IPS-15b (cell line): ENCODE results near the gene ANO1.

Experiments
- H3K27me3 ChIP-seq: one replicate; pipeline ENCODE4 v1.6.1; 2013; ENCODE audit warnings: low read length; ENCODE audit not compliant: control insufficient read depth, insufficient read depth
- H3K36me3 ChIP-seq: one replicate; pipeline ENCODE4 v1.6.1; 2013; ENCODE audit warnings: low read length; ENCODE audit not compliant: control insufficient read depth, insufficient read depth
- H3K4me1 ChIP-seq: one replicate; pipeline ENCODE4 v1.6.1; 2013; ENCODE audit warnings: mild to moderate bottlenecking, low read length; ENCODE audit not compliant: control insufficient read depth, insufficient read depth
- H3K4me3 ChIP-seq: one replicate; pipeline ENCODE4 v1.5.1; 2013; ENCODE audit warnings: low read depth, low read length
- H3K9ac ChIP-seq: one replicate; pipeline ENCODE4 v1.6.1; 2013; ENCODE audit warnings: low read depth, mild to moderate bottlenecking, low read length
- H3K9me3 ChIP-seq: one replicate; pipeline ENCODE4 v1.6.1; 2013; ENCODE audit warnings: mild to moderate bottlenecking, low read length; ENCODE audit not compliant: control insufficient read depth, insufficient read depth

Gene ANO1

DNA sequence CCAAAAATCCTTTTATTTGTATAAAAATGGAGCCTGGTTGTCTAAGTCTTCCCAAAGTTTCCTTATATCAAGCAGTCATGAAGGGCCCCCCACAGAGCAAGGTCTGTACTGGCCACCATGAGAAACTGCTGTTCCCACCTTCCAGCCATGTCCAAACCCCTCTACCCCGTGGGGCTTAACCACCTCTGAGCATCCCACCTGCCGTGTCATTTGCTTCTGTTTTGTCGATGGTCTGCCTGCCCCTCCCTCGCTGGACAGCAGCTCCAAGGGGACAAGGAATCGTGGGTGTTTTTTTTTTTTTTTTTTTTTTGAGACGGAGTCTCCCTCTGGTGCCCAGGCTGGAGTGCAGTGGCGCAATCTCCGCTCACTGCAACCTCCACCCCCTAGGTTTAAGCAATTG lies 11.1 kb upstream of the ANO1 start:
- Histone ChIP-seq H3K4me1 (peaks cover 7% of the 10 kb centered on the region), H3K4me3 (no peak overlapping the region), H3K36me3 (no peaks in the 10 kb centered on the region), H3K27me3 (peaks cover 4% of the 10 kb centered on the region), H3K9ac (no peak overlapping the region), H3K9me3 (no peaks in the 10 kb centered on the region)

DNA sequence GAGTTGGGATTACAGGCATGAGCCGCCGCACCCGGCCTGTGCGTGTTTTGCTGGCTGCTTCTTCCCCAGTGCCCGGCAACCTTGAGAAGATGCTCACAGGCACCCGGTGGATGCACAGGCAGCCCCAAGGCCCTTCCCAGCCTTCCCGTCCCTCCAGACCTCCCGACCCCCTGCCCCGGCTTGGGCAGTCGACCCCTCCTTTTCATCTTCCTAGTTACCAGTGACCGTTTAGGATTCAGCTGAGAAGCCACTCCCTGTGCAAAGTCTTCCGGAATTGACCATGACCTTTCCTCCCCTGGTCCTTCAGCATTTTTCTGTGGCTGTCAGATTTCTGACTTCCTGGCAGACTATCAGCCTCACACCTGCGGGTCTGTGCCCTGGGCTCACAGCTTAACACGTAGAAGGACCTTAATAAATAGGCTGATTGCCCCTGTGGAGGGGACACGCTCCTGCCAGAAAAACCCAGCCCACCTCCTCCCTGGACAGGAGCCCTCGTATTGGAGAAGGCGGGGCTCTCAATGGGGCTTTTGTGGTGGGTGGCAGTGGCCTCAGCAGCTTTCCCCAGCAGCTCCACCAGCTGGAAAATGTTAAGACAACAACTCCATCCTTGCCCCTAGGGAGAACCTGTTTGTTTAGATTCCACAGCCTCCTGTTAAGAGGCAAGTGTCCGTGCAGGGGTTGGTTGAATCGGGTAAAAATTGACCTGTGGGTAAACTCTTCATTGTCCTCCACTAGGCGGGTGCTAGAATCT lies 10.4 kb upstream of the ANO1 start:
- H3K9me3 ChIP-seq: no peaks in the 10 kb centered on the region
- H3K27me3 ChIP-seq: peaks cover 4% of the 10 kb centered on the region
- H3K4me3 ChIP-seq: no peak overlapping the region
- no peaks in the 10 kb centered on the region for H3K36me3 ChIP-seq
- peaks cover 10% of the 10 kb centered on the region for H3K4me1 ChIP-seq
- H3K9ac ChIP-seq: no peak overlapping the region

DNA sequence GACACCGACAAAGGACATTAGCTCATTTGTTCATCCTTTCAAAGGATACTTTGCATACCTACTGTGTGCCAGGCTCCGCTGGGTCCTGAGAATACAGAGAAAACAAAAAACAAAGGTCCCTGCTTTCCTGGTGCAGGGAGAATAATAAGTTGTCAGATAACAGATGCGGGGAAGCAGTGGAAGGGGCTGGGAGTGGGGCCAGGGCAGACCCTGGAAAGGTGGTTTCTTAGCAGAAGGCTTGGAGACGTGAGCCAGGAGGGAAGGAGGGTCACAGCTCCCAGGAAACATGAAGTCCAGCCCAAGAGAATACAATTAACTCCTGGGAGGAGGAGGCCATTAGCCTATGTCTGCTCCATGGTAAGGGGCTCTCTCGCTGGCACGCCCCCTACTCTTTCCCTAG lies 9.8 kb upstream of the ANO1 start:
- Histone ChIP-seq H3K9me3 (no peaks in the 10 kb centered on the region), H3K27me3 (peaks cover 4% of the 10 kb centered on the region), H3K4me3 (no peak overlapping the region), H3K36me3 (no peaks in the 10 kb centered on the region), H3K4me1 (peaks cover 16% of the 10 kb centered on the region), H3K9ac (no peak overlapping the region)

DNA sequence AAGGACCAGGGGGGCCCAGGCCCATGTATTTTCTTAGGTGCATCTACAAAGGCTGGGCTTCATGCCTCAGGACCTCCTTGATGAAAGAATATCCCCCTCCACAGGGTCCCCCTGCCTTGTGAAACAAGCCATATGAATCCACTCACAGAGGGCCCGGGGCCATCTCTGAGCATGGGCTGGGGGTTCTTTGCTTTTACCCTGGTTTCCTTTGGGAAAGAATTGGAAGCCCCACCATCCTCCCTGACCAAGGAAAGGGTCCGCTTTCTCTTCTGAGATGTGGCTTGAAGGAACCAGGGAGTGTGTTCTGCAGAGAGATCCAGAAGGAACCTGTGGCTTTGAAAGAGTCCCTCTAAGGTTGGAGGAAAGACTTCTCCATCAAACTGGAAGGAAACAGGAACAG lies 9.2 kb upstream of the ANO1 start:
- H3K27me3 ChIP-seq: peaks cover 6% of the 10 kb centered on the region

DNA sequence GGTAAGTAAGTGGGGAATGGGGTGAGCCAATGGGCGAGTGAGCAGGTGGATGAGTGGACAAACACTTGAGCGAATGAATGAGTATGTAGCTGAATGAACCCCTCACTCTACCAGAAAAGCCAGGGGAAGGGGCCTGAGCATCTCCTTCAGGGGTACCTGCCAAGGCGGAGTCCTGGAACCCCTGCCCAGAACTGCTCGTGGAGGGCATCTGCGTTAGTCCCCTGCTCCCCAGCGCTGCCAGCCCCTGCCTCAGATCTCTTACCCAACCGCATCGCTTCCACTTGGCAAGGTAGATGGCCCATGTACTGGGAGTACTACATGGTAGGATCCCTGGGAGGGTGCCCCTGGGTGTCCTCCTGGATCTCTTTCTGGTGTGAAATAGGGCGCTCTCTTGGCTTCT lies 7.4 kb upstream of the ANO1 start:
- Histone ChIP-seq H3K36me3 (no peaks in the 10 kb centered on the region), H3K27me3 (peaks cover 23% of the 10 kb centered on the region)

More for the DNA sequence above, 9.2 kb upstream of the ANO1 start:
- Histone ChIP-seq H3K9me3 (no peaks in the 10 kb centered on the region), H3K4me1 (peaks cover 20% of the 10 kb centered on the region), H3K9ac (no peak overlapping the region), H3K4me3 (no peak overlapping the region), H3K36me3 (no peaks in the 10 kb centered on the region)

DNA sequence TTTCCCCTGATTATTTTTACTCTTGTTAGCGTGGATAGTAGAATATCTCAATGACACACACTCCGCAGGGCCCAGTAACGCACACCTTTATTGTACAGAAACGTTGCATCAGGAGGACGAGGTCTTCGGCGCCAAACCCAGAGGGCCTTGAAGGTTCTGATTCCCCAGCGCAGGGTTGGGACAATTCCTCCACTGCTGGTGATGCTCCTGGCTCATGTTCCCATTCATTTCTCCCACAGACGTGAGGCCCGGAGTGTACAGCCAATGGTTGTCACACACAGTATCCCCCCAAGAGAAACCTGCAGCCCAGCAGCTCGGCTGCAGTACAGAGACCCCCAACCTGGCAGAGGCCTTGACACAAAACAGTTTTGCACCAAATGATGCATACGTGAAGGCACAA lies 6.1 kb upstream of the ANO1 start:
- H3K27me3 ChIP-seq: peaks cover 36% of the 10 kb centered on the region
- no peaks in the 10 kb centered on the region for H3K9me3 ChIP-seq
- H3K36me3 ChIP-seq: no peaks in the 10 kb centered on the region
- no peak overlapping the region for H3K4me3 ChIP-seq
- H3K9ac ChIP-seq: no peak overlapping the region
- H3K4me1 ChIP-seq: peaks cover 24% of the 10 kb centered on the region

More for the DNA sequence above, 7.4 kb upstream of the ANO1 start:
- peaks cover 24% of the 10 kb centered on the region for H3K4me1 ChIP-seq
- no peaks in the 10 kb centered on the region for H3K9me3 ChIP-seq
- H3K4me3 ChIP-seq: no peak overlapping the region
- no peak overlapping the region for H3K9ac ChIP-seq

DNA sequence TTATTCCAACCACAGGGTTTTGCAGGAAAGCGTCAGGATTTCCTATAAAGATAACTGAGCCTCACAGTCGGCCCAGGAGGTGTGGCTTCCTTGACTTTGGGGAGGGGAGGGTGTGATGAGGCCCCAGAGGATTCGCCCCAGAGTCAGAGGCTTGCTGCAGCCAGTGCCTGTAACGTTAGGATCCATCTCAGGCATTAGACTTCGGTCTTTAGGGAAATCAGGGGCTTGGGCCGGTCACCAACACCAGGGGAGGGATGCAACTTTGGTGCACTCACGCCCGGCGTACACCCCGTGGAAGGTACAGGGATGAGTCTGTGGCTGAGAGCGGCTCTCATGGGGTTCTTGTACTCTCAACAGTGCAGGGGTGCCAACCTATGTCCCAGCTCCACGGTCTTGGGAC lies 5.7 kb upstream of the ANO1 start:
- H3K4me3 ChIP-seq: peak overlapping the region; percentile 20
- no peaks in the 10 kb centered on the region for H3K9me3 ChIP-seq
- peaks cover 40% of the 10 kb centered on the region for H3K27me3 ChIP-seq
- no peak overlapping the region for H3K9ac ChIP-seq
- H3K4me1 ChIP-seq: peaks cover 24% of the 10 kb centered on the region
- no peaks in the 10 kb centered on the region for H3K36me3 ChIP-seq

DNA sequence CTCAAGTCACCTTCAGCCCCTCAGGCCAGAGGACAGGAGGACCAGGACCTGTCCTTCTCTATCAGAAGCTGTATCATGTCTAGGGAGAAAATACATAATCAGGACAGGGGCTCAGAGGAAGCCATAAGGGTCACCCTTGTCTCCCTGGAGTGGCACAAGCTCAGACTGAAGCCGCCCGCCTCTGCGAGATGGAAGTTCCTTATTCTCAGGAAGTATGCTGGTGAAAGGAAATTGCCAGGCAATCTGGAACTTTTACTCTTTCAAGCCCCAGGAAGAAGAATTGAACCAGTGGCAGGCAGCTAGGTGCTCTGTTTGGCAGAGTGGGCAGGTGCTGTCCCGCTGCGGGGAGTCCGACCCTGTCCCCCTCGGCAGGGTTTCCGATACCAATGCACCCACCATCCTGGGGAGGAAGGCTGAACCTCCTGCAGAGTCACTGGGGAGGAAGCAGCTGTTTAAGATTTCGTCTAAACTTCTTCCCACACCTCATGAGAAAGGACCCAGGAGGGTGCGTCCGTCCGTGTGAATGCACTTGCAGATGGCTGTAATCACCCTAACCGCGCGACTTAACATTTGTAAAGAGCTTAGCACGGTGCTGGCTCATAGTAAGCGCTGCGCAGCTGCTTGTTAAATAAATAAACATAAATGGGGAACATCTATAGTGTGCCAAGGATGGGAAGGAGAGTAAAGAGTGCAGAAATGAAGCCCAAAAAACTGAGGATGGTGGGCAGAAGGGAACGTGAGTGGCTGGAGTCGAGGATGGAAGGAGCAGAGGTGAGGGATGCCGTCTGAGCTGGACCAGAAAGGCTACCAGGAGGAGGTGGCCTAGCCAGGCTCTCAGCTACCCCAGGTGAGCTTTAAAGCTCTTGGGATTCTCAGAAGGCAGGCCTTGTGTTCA lies 5.0 kb upstream of the ANO1 start:
- Histone ChIP-seq H3K36me3 (no peaks in the 10 kb centered on the region), H3K9ac (no peak overlapping the region), H3K27me3 (peaks cover 46% of the 10 kb centered on the region)

DNA sequence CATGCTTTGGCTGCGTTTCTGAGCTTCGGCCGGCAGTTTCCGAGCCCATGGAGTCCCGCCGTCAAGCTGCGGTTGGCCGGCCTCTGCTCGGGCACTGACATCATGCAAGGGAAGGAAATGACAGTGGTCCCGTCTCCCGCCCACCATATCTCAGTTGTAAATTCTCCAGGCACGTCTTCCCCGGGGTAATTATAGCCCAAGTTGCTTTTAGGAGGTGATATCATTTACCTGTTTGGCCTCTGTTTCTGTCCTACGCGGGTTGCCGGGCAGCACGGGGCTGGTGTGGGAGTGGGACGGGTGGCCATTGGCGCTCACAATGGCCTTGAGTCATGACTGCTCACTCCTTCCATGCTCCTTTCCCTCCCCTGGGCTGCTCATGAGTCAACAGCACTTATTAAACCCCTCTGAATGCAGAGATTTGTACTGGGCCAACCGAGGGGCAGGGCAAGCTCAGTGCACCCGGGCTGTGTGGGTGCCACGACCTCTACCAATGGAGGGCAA lies 4.2 kb upstream of the ANO1 start:
- Histone ChIP-seq H3K27me3 (peaks cover 48% of the 10 kb centered on the region), H3K4me3 (no peak overlapping the region), H3K4me1 (peaks cover 17% of the 10 kb centered on the region), H3K9ac (no peak overlapping the region), H3K36me3 (no peaks in the 10 kb centered on the region), H3K9me3 (no peaks in the 10 kb centered on the region)

More for the DNA sequence above, 5.0 kb upstream of the ANO1 start:
- peak overlapping the region; percentile 20 for H3K4me3 ChIP-seq
- H3K9me3 ChIP-seq: no peaks in the 10 kb centered on the region
- peaks cover 20% of the 10 kb centered on the region for H3K4me1 ChIP-seq

DNA sequence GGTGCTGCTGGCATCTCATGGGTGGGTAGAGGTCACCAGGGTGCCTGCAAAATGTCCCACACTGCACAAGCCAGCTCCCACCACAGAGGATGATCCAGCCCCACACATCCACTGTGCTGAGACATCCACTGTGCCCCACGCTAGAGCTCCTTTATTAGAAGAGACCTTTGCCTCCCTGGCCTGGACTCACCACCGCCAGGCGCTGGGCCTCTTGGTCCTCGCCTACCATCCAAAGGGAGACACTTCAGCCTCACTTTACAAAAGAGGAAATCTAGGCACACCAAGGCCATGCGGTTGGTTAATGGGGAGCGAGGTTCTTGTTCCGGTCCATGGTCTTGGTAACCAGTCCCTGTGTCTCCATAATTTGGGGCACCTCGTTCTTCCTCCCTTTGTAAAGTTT lies 3.4 kb upstream of the ANO1 start:
- Histone ChIP-seq H3K4me1 (peaks cover 17% of the 10 kb centered on the region), H3K9me3 (no peaks in the 10 kb centered on the region), H3K9ac (no peak overlapping the region), H3K27me3 (peaks cover 52% of the 10 kb centered on the region), H3K4me3 (no peak overlapping the region), H3K36me3 (no peaks in the 10 kb centered on the region)

DNA sequence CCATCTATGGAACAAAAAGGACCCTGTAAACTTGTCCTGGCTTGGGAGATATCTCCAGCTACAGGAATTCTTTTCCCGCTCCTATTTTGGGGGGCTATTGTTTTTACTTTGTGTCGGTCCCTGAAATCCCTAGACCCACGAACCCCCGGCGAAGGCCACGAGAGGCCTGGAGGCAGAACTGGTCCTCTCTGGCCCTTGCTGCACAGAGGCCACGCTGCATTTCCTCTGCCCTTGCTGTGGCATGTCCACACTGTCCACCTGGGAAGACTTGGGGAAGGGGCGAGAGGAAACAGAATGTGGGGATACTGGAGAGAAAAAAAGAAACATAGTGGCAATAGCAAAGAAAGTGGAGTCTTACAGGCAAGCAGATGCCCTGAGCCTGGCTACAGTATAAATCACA lies 2.3 kb upstream of the ANO1 start:
- H3K4me1 ChIP-seq: peaks cover 17% of the 10 kb centered on the region
- no peaks in the 10 kb centered on the region for H3K36me3 ChIP-seq
- no peak overlapping the region for H3K4me3 ChIP-seq
- H3K27me3 ChIP-seq: peaks cover 61% of the 10 kb centered on the region
- no peaks in the 10 kb centered on the region for H3K9me3 ChIP-seq
- no peak overlapping the region for H3K9ac ChIP-seq
